GM19395 (cell line): ENCODE results near the gene EPHB2.
"Not testable (repeated sequence)": the region's sequence is repeated elsewhere in the genome, so short reads cannot be mapped to it uniquely, and the experiment has no call there.

Experiments used
- ATAC-seq: cut with Tn5 transposase; IDR thresholded peaks from one replicate; pipeline ENCODE4 v1.9.1; 2021; ENCODE audit warnings: mild to moderate bottlenecking, moderate library complexity; ENCODE audit not compliant: unreplicated experiment

The EPHB2 gene

GRCh38 chr1:22932803-22933470 is 222.3 kb downstream of the EPHB2 start:
- ATAC-seq, result no peak

DNA sequence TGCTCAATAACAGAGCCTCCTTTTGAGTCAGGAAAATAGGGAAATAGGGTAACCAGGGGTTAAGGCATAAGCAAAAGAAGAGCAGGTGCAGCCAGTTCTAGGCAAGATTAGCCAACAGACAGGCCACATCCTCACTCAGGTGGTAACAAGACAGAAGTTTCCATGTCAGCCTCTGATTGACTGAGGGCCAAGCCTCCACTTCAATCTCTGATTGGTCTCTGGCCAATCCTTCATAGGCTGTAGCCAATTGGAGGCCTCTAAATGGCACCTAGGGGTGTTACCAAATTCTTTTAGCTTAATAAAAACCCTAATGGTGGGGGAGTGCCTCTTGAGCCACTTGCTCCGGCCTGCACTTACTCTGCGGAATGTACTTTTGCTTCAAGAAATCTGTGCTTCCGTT is 224.8 kb downstream of the EPHB2 start:
- ATAC-seq, result no peak

DNA sequence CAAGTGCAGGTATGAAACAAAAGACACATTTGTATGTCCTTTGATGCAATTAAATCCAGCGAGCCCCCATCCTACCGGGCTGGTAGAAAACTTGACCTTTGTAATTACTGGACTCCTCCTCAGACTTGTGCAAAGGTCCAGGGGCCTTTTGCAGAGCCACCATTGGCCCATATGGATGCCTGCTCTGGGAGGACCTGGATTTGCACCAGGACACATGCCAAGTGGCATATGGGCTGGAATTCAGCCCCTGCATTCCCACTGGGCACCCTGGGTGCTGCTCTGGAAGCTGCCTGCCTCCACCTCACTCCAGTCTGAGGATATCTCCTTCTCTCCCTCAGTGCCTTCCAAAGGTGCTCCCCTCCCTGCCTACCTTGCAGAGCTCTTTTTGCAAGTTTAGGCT is 226.0 kb downstream of the EPHB2 start:
- no peak for ATAC-seq

GRCh38 chr1:22941257-22941656 is 230.6 kb downstream of the EPHB2 start:
- no peak for ATAC-seq

DNA sequence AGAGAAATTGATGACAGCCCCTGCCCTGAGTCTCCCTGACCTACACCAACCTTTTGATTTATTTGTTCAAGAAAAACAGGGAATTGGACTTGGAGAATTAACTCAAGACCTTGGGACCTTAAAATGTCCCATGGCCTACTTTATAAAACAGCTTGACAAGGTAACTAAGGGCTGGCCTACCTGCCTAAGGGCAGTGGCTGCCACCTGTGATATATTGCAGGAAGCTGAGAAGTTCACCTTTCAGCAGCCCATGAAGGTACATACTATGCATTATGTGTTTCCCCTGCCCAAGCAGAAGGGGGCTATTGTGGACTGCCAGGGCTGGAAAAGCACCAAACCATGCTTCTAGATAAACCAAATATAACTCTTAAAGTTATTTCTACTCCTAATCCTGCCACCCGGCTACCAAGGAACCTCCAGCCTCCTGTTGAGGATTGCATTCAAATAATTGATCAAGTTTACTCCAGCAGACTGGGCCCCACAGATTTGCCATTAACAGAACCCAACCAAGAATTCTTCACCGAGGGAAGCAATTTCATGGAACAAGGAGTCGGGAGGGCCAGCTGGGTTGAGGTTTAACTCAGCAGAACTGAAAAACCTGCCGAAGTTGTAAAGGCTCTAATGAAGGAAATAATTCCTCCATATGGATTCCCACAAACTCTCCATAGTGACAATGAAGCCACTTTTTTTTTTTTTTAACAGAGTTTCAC is 233.9 kb downstream of the EPHB2 start:
- ATAC-seq, result no peak

- ATAC-seq, result not testable (repeated sequence)
Measured at GRCh38 chr1:22945171-22945570, 234.5 kb downstream of the EPHB2 start.

- no peak for ATAC-seq
Measured at GRCh38 chr1:22949822-22950331, 239.2 kb downstream of the EPHB2 start.

DNA sequence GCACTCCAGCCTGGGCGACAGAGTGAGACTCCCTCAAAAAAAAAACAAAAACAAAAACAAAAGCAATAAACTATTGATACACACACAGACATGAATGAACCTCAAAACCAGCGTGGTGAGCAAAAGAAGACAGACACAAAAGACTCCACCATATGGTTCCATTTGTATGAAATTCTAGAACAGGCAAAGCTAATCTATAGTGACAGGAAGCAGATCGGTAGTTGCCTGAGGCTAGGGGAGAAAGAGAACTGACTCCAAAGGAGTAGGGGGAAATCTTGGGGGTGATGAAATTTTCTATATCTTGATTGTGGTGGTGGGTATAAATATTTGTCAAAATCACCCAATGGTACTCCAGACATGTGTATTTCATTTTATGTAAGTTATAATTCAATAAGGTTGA is 241.2 kb downstream of the EPHB2 start:
- no peak for ATAC-seq

GRCh38 chr1:22952694-22953056 is 242.0 kb downstream of the EPHB2 start:
- no peak for ATAC-seq

DNA sequence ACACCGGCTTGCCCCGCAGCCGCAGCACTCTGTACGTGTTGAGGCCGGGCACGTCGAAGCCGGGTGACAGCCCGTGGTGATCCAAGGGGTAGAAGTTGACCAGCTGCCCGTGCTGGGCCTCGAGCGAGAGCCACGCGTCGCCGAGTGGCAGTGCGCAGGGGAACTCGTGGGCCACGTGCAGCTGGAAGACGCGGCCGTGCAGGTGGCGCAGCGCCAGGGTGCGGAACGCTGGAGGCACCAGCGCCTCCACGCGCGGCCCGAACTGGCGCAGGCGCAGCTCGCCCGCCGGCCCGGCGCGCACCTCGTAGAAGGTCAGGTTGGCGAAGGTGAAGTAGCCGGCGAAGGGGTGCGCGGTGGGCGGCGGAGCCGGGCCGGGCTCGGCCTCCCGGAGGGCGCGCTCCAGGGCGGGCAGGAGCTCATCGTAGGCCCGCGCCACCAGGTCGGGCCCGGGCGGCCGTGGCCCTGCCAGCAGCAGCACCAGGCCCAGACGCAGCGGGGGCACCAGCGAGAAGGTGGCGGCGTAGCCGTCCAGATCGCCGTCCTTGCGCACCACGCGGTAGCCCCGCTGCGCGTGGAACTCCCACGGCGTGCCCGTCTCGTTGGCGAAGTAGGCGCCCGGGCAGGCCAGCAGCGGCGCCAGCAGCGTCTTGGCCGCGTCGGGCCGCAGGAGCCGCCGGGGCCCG is 242.6 kb downstream of the EPHB2 start:
- ATAC-seq, result no peak

- ATAC-seq, result no peak
Measured at GRCh38 chr1:22953740-22954141, 243.1 kb downstream of the EPHB2 start.

DNA sequence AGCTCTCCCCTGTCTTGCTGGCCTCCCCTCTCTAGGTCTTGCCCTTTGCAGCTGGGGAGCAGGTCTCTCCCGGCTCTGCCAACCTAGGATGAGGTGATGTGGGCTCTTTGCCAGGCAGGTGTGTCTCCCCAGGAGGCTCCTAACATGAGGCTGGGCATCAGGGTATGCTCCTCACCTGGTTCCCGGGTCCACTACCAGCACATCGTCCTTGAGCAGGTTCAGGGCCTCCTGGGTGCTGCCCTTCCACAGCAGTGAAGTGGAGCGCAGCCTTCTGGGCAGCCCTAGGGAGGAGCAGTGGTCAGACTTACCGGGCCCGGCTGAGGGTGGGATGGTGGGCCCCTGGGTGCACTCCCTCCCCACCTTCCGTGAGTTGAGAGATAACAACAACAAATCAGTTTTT is 244.5 kb downstream of the EPHB2 start:
- no peak for ATAC-seq

DNA sequence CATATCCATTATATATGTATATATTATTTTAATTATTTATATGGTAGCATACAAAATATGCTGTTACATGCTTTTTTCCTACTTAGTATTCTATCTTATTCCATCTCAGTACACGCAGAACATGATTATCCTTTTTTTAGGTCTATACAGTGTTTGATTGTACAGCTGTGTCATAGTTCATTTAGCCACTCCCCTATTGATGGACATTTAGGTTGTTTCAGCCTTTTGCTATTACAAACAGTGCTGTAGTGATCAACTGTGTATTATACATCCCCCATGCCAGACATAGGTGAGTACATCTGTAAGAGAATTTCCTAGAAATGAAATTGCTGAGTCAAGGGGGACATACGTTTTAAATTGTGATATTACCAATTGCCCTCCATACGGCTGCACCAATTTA is 246.4 kb downstream of the EPHB2 start:
- ATAC-seq, result no peak

DNA sequence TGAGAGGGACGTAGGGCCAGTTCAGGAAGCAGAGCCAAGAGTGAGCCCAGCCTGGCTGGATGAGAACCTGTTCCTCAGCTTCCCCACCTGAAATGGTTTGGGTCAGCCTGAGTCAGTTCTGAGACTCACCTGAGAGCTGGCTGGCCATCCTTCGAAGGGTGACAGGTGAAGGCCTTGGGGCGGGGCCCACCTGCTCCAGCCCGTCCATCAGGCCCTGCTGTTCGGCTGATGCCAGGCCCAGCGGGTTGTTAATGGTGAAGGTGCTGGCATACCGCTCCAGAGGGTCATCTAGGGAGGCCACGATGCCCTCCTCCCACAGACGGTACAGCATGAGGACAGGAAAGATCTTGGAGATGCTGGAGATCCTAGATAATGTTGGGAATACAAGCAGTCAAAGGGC is 247.9 kb downstream of the EPHB2 start:
- no peak for ATAC-seq

GRCh38 chr1:22959545-22960360 is 249.1 kb downstream of the EPHB2 start:
- ATAC-seq, result no peak

- ATAC-seq, result no peak
Measured at GRCh38 chr1:22962558-22962957, 251.9 kb downstream of the EPHB2 start.

DNA sequence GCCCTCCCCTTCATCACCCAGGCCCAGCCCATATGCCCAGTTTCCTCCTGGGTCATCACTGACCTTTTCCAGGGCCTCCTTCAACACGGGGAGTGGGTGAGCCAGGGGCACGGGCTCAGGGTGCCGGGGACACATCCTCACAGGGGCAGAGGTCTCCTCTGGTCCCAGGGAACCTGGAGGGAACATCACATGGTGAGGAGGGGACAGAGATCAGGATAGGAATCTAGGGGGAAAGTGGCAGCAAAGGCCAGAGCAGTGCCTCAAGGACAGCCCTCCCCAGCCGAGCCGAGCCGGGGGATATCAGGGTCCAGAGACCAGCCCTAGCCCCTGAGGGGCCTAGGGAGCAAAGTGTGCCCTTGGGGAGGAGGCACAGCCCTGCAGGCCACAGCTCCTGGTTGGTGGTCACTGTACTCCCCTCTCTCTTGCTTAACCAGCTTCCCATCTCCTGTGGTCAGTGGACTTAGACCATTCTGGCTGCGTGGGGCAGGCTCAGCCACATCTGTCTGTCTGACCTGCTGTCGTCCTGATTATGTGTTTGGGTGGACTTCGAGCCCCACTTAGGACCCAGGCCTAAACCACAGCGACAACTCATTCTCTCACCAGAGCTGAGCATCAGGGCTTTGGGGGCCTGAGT is 252.5 kb downstream of the EPHB2 start:
- ATAC-seq, result no peak

GRCh38 chr1:22966309-22966708 is 255.7 kb downstream of the EPHB2 start:
- no peak for ATAC-seq

- no peak for ATAC-seq
Measured at GRCh38 chr1:22967833-22968232, 257.2 kb downstream of the EPHB2 start.

DNA sequence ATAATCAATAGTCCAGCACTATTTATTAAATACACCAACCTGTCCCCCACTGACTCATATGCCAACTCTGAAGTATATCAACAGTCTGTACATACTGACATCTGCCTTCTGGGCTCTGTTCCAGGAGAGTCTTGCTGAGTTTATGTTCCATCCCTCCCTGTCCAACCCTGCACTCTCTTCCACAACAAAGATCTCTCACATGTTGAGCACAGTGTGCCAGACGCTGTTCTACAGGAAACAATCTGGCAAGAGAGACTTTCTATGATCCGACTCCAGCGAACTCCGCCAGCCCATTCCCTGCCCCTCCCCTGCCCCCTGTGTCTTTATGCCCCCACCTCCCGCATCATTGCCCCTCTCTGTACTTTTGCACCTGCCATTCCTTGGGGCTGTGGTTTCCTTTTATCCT is 258.7 kb downstream of the EPHB2 start:
- no peak for ATAC-seq

- no peak for ATAC-seq
Measured at GRCh38 chr1:22970096-22970495, 259.5 kb downstream of the EPHB2 start.
